Fibroblast of lung (primary cell): ENCODE data around the gene MYH9. TPM values are rescaled to one million over a fixed set of nuclear protein-coding genes. Genes with fewer than 3 reads are reported as not detected.
A peak's percentile ranks its signal among the peaks of the same experiment; 100 is the strongest.
"Not testable (repeated sequence)": the region's sequence is repeated elsewhere in the genome, so short reads cannot be mapped to it uniquely, and the experiment has no call there.

Experiments
- DNase-seq, 2 donors: peaks; one replicate each; pipeline versions ENCODE4 v3.0.0 to v3.0.0-alpha.2; 2010; ENCODE audit warnings: low read depth in 2 of 2
- H2AFZ ChIP-seq: 2 replicates; pipeline ENCODE4 v1.5.1; 2012; ENCODE audit warnings: low read length, control low read depth, inconsistent platforms
- H3K27ac ChIP-seq: 2 replicates; pipeline ENCODE4 v1.5.1; 2011; ENCODE audit warnings: low read length, control low read depth; ENCODE audit not compliant: insufficient read depth
- H3K27me3 ChIP-seq: 2 replicates; pipeline ENCODE4 v1.5.1; 2011; ENCODE audit warnings: mild to moderate bottlenecking, low read length; ENCODE audit not compliant: control insufficient read depth, insufficient read depth
- H3K36me3 ChIP-seq: 2 replicates; pipeline ENCODE4 v1.5.1; 2011; ENCODE audit warnings: low read length; ENCODE audit not compliant: control insufficient read depth, insufficient read depth
- H3K4me1 ChIP-seq: 2 replicates; pipeline ENCODE4 v1.5.1; 2011; ENCODE audit warnings: low read length; ENCODE audit not compliant: control insufficient read depth, insufficient read depth; ENCODE audit errors: extremely low read depth
- H3K4me2 ChIP-seq: 2 replicates; pipeline ENCODE4 v1.5.1; 2011; ENCODE audit warnings: low read length, control low read depth; ENCODE audit not compliant: insufficient read depth; ENCODE audit errors: extremely low read depth
- H3K4me3 ChIP-seq, 4 experiments: fragments of 200-600 bp in 1 of 4; sonication (generic) in 1 of 4; replicated peaks in 1 of 4; 2 replicates each; pipeline ENCODE4 v1.5.1; 2011 to 2016; ENCODE audit warnings: low read length in 4 of 4, low read depth in 3 of 4, mild to moderate bottlenecking in 3 of 4, control low read depth in 2 of 4, inconsistent platforms in 1 of 4, mixed read lengths in 1 of 4; ENCODE audit not compliant: insufficient read depth in 1 of 4; ENCODE audit errors: control extremely low read depth in 1 of 4
- H3K79me2 ChIP-seq: 2 replicates; pipeline ENCODE4 v1.5.1; 2012; ENCODE audit warnings: mild to moderate bottlenecking, low read length, inconsistent platforms; ENCODE audit not compliant: control insufficient read depth, insufficient read depth
- H3K9ac ChIP-seq: 2 replicates; pipeline ENCODE4 v1.5.1; 2011; ENCODE audit warnings: mild to moderate bottlenecking, low read length, control low read depth; ENCODE audit not compliant: insufficient read depth
- H3K9me3 ChIP-seq: 2 replicates; pipeline ENCODE4 v1.5.1; 2012; ENCODE audit warnings: low read depth, low read length; ENCODE audit not compliant: control insufficient read depth, insufficient read depth
- H4K20me1 ChIP-seq: 2 replicates; pipeline ENCODE4 v1.5.1; 2011; ENCODE audit warnings: low read length; ENCODE audit not compliant: control insufficient read depth, insufficient read depth; ENCODE audit errors: extremely low read depth
- CTCF ChIP-seq, 2 donors: IDR thresholded peaks in 1 of 2; conservative IDR thresholded peaks in 1 of 2; 1 replicate in 1 of 2; 2 replicates in 1 of 2; pipeline ENCODE4 v1.5.1; 2011 to 2012; ENCODE audit warnings: low read length in 2 of 2, control low read depth in 1 of 2, inconsistent platforms in 1 of 2, low read depth in 1 of 2, mild to moderate bottlenecking in 1 of 2
- EZH2 ChIP-seq: IDR thresholded peaks from 2 replicates; pipeline ENCODE4 v1.5.1; 2012; ENCODE audit warnings: low read length, control low read depth, mild to moderate bottlenecking; ENCODE audit errors: missing control alignments
- polyA plus RNA-seq, 2 donors: library from polyadenylated mRNA; depleted of rRNA in 1 of 2; stranded (reverse) in 1 of 2; unstranded in 1 of 2; fragments of >200 nt; gene quantifications; 2 replicates each; pipeline ENCODE4 v1.2.1, GENCODE V29; 2011 to 2012; ENCODE audit warnings: missing spikeins in 1 of 2
- total RNA-seq: library from RNA; depleted of rRNA; stranded (reverse); fragments of >200 nt; gene quantifications from 2 replicates; pipeline ENCODE4 v1.2.1, GENCODE V29; 2014

MYH9 gene
- total and polyA plus RNA-seq, 2 donors (not counting 1 experiment from before 2014, with no cell fraction given): 677 to 796 TPM

- peak in 1 of 2 donors; percentile 47 for DNase-seq
- TF ChIP-seq EZH2 (no peak), CTCF (conservative IDR thresholded peaks at IDR 0.05 in 1 of 2, IDR thresholded peaks at IDR 0.05 in 1 of 2; ENCODE audit: low read depth in 1 of 2, low read length in 2 of 2) (no peak)
- no peaks in the 10 kb centered on the region for H4K20me1 ChIP-seq
- peaks cover 2% of the 10 kb centered on the region for H3K79me2 ChIP-seq
- H3K27me3 ChIP-seq: no peaks in the 10 kb centered on the region
- peaks cover 10% of the 10 kb centered on the region for H3K4me1 ChIP-seq
- H3K36me3 ChIP-seq: no peaks in the 10 kb centered on the region
- peak overlapping the region; percentile 64 for H3K27ac ChIP-seq
- H2AFZ ChIP-seq: no peak overlapping the region
- H3K9ac ChIP-seq: peak overlapping the region; percentile 28
- peak overlapping the region; percentile 41 to 64 (median 46) for H3K4me3 ChIP-seq
- no peaks in the 10 kb centered on the region for H3K9me3 ChIP-seq
- peak overlapping the region; percentile 85 for H3K4me2 ChIP-seq
These were observed 134.0 kb downstream of the MYH9 start for GRCh38 chr22:36253523-36254490.

GRCh38 chr22:36252754-36253522 lies 134.8 kb downstream of the MYH9 start, which contains the start of gene APOL1:
APOL1 (plus strand) TSS chr22:36253133; CDS start chr22:36254956, 1,823 bp downstream.
- H2AFZ ChIP-seq: peak within 1 kb of the TSS; percentile 68
- peaks cover 2% of the 10 kb centered on the region for H3K79me2 ChIP-seq
- DNase-seq: peak in 1 of 2 donors; percentile 49

GRCh38 chr22:36251979-36252608 lies 135.7 kb downstream of the MYH9 start:
- not testable (repeated sequence) for H3K9ac ChIP-seq, H3K4me3 ChIP-seq, H3K4me2 ChIP-seq, H3K36me3 ChIP-seq, H3K79me2 ChIP-seq, H4K20me1 ChIP-seq, H2AFZ ChIP-seq, H3K27me3 ChIP-seq, DNase-seq, H3K27ac ChIP-seq, H3K4me1 ChIP-seq, H3K9me3 ChIP-seq

More at GRCh38 chr22:36252754-36253522, 134.8 kb downstream of the MYH9 start, which contains the start of gene APOL1:
- no peaks in the 10 kb centered on the region for H3K9me3 ChIP-seq
- H3K27ac ChIP-seq: peak within 1 kb of the TSS; percentile 64
- no peaks in the 10 kb centered on the region for H4K20me1 ChIP-seq
- H3K4me2 ChIP-seq: peak within 1 kb of the TSS; percentile 85
- peaks cover 10% of the 10 kb centered on the region for H3K4me1 ChIP-seq
- peak within 1 kb of the TSS; percentile 41 to 64 (median 46) for H3K4me3 ChIP-seq
- no peaks in the 10 kb centered on the region for H3K36me3 ChIP-seq
- no peaks in the 10 kb centered on the region for H3K27me3 ChIP-seq
- peak within 1 kb of the TSS; percentile 28 for H3K9ac ChIP-seq
- TF ChIP-seq CTCF (conservative IDR thresholded peaks at IDR 0.05 in 1 of 2, IDR thresholded peaks at IDR 0.05 in 1 of 2; ENCODE audit: low read depth in 1 of 2, low read length in 2 of 2) (no peak), EZH2 (no peak)

- H4K20me1 ChIP-seq, H3K4me1 ChIP-seq, H3K9me3 ChIP-seq, DNase-seq, H3K4me2 ChIP-seq, H3K79me2 ChIP-seq, H2AFZ ChIP-seq, H3K9ac ChIP-seq, H3K36me3 ChIP-seq, H3K27me3 ChIP-seq, H3K27ac ChIP-seq, H3K4me3 ChIP-seq: not testable (repeated sequence)
These were observed 137.3 kb downstream of the MYH9 start for GRCh38 chr22:36250292-36250960.
